Left ventricle myocardium inferior (tissue), 1 donor: ENCODE results near the gene HSD17B8. TPM values are rescaled to one million over a fixed set of nuclear protein-coding genes. Genes with fewer than 3 reads are reported as not detected.

Experiments
- DNase-seq: peaks from one replicate; pipeline ENCODE4 v3.0.0-alpha.2; 2020
- H3K27ac ChIP-seq: fragments of 200-600 bp; replicated peaks from 2 replicates; pipeline ENCODE4 v1.8.0; 2021
- H3K27me3 ChIP-seq: fragments of 200-600 bp; 2 replicates; pipeline ENCODE4 v1.8.0; 2021; ENCODE audit warnings: low read depth
- H3K36me3 ChIP-seq: fragments of 200-600 bp; 2 replicates; pipeline ENCODE4 v1.8.0; 2021
- H3K4me1 ChIP-seq: fragments of 200-600 bp; 2 replicates; pipeline ENCODE4 v1.8.0; 2021
- H3K4me3 ChIP-seq: fragments of 200-600 bp; 2 replicates; pipeline ENCODE4 v1.8.0; 2021; ENCODE audit warnings: mild to moderate bottlenecking, moderate library complexity
- H3K9me3 ChIP-seq: fragments of 200-600 bp; replicated peaks from 2 replicates; pipeline ENCODE4 v1.8.0; 2021
- CTCF ChIP-seq: fragments of 200-600 bp; IDR thresholded peaks from 2 replicates; pipeline ENCODE4 v1.8.0; 2021; ENCODE audit warnings: antibody characterized with exemption, mild to moderate bottlenecking, borderline replicate concordance
- intact Hi-C: fragments of 100-400 bp; cut with micrococcal nuclease; formaldehyde crosslinking; loops from one replicate; pipeline ENCODE4 v1.11.0; 2022
- total RNA-seq: library from RNA; stranded (reverse); fragmentation: NEBNext Ultra II Directional; extraction: Animal tissue kit (Norgen Biotek cat#: 25700); gene quantifications from one replicate; pipeline ENCODE4 v1.2.1, GENCODE V29; 2021
- donor health status: DM: no; HTN: yes; CAD: no; lungs with severe emphysema.

HSD17B8 gene
- total RNA-seq, 1 donor from 2014 or later: 18.2 TPM

GRCh38 chr6:33199687-33200218, 4.7 kb upstream of the HSD17B8 start:
- peaks cover 58% of the 10 kb centered on the region for H3K36me3 ChIP-seq

GRCh38 chr6:33200219-33201146, 4.0 kb upstream of the HSD17B8 start, which contains the start of the genes RXRB and SLC39A7:
TSS of gene RXRB (minus strand) at chr6:33200665. CDS start at chr6:33200476, 189 bp downstream.
TSS of gene SLC39A7 (plus strand) at chr6:33200867. CDS start at chr6:33201246, 379 bp downstream.
- Histone ChIP-seq H3K4me3 (peak within 1 kb of the TSS; percentile 99), H3K9me3 (no peaks in the 10 kb centered on the region), H3K36me3 (peaks cover 50% of the 10 kb centered on the region), H3K27ac (peak within 1 kb of the TSS; percentile 99), H3K27me3 (no peaks in the 10 kb centered on the region), H3K4me1 (peaks cover 93% of the 10 kb centered on the region)
- intact Hi-C loops: no loop called here
- DNase-seq: peak; percentile 99
- no peak for TF ChIP-seq CTCF

More at GRCh38 chr6:33199687-33200218, 4.7 kb upstream of the HSD17B8 start:
- intact Hi-C loops: no loop called here
- Histone ChIP-seq H3K27ac (peak overlapping the region; percentile 99), H3K4me3 (peak overlapping the region; percentile 99), H3K9me3 (no peaks in the 10 kb centered on the region), H3K4me1 (peaks cover 93% of the 10 kb centered on the region), H3K27me3 (no peaks in the 10 kb centered on the region)
- no peak for TF ChIP-seq CTCF
- DNase-seq: peak; percentile 77

GRCh38 chr6:33201147-33201545, 3.3 kb upstream of the HSD17B8 start:
- intact Hi-C loops: no loop called here
- Histone ChIP-seq H3K9me3 (no peaks in the 10 kb centered on the region), H3K36me3 (peaks cover 44% of the 10 kb centered on the region)

GRCh38 chr6:33201935-33202334, 2.5 kb upstream of the HSD17B8 start:
- Histone ChIP-seq H3K9me3 (no peaks in the 10 kb centered on the region), H3K27ac (peak overlapping the region; percentile 99), H3K27me3 (no peaks in the 10 kb centered on the region), H3K4me3 (peak overlapping the region; percentile 99), H3K4me1 (peaks cover 82% of the 10 kb centered on the region), H3K36me3 (peaks cover 36% of the 10 kb centered on the region)
- intact Hi-C loops: no loop called here
- no peak for TF ChIP-seq CTCF
- DNase-seq: no peak

More at GRCh38 chr6:33201147-33201545, 3.3 kb upstream of the HSD17B8 start:
- H3K27me3 ChIP-seq: no peaks in the 10 kb centered on the region
- TF ChIP-seq CTCF: no peak
- no peak for DNase-seq
- peak overlapping the region; percentile 99 for H3K27ac ChIP-seq
- peaks cover 88% of the 10 kb centered on the region for H3K4me1 ChIP-seq
- H3K4me3 ChIP-seq: peak overlapping the region; percentile 99

- DNase-seq: no peak
- H3K27me3 ChIP-seq: no peaks in the 10 kb centered on the region
- TF ChIP-seq CTCF: no peak
- intact Hi-C loops: no loop called here
- H3K4me1 ChIP-seq: peaks cover 82% of the 10 kb centered on the region
- H3K9me3 ChIP-seq: no peaks in the 10 kb centered on the region
- H3K27ac ChIP-seq: no peak overlapping the region
- H3K36me3 ChIP-seq: peaks cover 27% of the 10 kb centered on the region
- peak overlapping the region; percentile 99 for H3K4me3 ChIP-seq
Observed at GRCh38 chr6:33202799-33203198, 1.7 kb upstream of the HSD17B8 start.
